Sigmoid colon (tissue), 4 donors: ENCODE data around the gene ZBTB1.
A peak's percentile ranks its signal among the peaks of the same experiment; 100 is the strongest.

Experiments used
- EP300 ChIP-seq, 4 donors: sonication (generic); formaldehyde crosslinking; IDR thresholded peaks; one replicate each; pipeline ENCODE4 v1.6.1; 2017; ENCODE audit warnings: antibody characterized with exemption in 4 of 4
- POLR2A ChIP-seq, 2 donors: fragments of 450-650 bp; IDR thresholded peaks; one replicate each; pipeline ENCODE4 v1.6.1; 2016; ENCODE audit warnings: antibody characterized with exemption in 2 of 2, mild to moderate bottlenecking in 2 of 2, moderate library complexity in 2 of 2
- POLR2AphosphoS5 ChIP-seq, 4 donors: sonication (generic); formaldehyde crosslinking; IDR thresholded peaks; one replicate each; pipeline ENCODE4 v1.6.1; 2017; ENCODE audit warnings: antibody characterized with exemption in 4 of 4
- TF ChIP-seq, protein P1 (sequence below), 4 experiments: fragments of 450-650 bp in 3 of 4; fragments of 200-600 bp in 1 of 4; IDR thresholded peaks; one replicate each; pipeline ENCODE4 v1.5.1; 2016 to 2019; ENCODE audit warnings: antibody characterized with exemption in 4 of 4, mild to moderate bottlenecking in 3 of 4, moderate library complexity in 2 of 4

DNA sequence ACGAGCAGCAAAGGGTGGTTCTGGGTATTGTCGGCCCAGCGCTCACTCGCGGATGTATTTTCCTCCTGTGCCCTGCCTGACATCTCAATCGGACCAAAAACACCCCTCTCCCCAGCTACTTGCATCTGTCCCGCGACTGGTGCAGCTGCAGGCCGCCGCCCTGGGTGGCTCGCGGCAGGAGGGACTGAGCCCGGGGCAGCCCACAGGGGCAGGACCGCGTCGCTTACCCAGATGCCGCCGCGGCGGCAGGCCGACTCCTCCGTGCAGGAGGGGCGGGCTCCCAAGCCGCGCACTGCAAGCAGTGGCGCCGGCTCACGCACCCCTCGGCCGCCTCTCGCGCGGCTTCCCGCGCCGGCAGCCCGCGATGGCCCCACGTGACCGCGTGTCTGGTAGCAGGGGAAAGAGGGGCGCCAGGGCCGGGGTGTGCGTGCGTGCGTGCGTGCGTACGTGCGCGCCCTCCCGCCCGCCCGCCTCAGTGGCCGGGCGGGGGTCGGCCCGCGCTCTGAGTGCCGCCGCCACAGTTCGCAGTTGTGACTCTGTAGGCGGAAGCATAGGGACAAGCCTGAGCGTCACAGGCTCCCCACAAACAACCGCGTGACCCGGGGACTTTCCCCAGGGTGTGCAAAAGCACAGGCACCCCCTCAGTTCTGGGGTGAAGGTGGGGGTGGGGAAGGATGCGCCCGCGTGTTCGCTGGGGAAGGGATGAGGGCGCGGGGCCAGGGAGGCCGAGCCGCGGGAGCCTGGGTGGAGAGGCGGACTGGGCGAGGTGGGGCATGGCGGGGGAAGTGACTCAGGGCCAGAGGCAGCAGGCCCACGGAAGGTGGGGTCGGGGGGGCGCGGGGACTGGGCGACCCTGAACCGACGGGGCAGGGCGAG is 898 bp upstream of the ZBTB1 start, which contains the start of gene ZBTB25:
- TF ChIP-seq POLR2A (IDR thresholded peaks at IDR 0.05) (peak; percentile 86 to 92), POLR2AphosphoS5 (IDR thresholded peaks at IDR 0.05) (peak; percentile 73 to 95 (median 86)), EP300 (IDR thresholded peaks at IDR 0.05) (peak in 1 of 4 donors; percentile 31)
- TF ChIP-seq, protein P1, sequence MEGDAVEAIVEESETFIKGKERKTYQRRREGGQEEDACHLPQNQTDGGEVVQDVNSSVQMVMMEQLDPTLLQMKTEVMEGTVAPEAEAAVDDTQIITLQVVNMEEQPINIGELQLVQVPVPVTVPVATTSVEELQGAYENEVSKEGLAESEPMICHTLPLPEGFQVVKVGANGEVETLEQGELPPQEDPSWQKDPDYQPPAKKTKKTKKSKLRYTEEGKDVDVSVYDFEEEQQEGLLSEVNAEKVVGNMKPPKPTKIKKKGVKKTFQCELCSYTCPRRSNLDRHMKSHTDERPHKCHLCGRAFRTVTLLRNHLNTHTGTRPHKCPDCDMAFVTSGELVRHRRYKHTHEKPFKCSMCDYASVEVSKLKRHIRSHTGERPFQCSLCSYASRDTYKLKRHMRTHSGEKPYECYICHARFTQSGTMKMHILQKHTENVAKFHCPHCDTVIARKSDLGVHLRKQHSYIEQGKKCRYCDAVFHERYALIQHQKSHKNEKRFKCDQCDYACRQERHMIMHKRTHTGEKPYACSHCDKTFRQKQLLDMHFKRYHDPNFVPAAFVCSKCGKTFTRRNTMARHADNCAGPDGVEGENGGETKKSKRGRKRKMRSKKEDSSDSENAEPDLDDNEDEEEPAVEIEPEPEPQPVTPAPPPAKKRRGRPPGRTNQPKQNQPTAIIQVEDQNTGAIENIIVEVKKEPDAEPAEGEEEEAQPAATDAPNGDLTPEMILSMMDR (IDR thresholded peaks at IDR 0.05), result no peak
